Measurements from ENCODE around the gene CPXM1.
"Not testable (repeated sequence)": the region's sequence is repeated elsewhere in the genome, so short reads cannot be mapped to it uniquely, and the experiment has no call there.

Gene CPXM1

DNA sequence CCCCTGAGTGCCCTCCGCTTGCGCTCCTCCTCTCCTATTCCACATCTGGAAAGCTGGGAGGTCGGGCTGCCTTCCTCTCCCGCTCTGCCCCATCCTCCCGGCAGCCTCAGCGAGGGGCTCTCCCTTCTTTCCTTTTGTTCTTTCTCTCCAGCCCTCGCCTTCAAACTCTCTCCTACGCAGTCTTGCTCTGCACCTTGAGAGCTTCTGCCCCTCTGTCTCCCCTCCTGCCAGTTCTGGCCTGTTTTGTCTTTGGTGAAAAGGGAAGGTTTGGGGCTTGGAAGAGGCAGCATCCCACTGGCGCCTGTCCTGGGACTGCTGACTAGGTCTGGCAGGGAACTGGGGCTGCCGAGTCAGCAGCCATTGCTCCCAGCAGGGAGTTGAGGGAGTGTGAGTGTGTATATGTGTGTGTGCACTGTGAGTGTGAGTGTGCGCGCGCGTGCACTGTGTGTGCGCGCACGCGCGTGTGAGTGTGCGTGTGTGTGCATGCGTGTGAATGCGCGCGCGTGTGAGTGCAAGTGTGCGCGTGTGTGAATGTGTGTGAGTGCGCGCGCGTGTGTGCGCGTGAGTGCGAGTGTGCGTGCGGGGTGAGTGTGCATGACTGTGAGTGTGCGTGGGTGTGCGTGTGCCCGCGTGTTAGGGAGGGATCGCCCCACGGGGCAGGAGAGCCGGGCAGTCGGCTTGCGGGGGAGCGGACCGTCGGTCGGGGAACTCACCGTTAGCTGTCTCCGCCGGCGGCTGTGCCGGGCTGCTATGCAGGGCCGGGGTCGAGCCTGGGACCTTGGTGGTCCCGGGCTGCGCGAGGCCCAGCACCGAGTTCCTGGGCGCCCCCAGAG, 523 bp downstream of the CPXM1 start:
- no peak for DNase-seq (ENCODE audit: low read depth in 3 of 3)

GRCh38 chr20:2799271-2799670, 1.2 kb downstream of the CPXM1 start:
- DNase-seq (ENCODE audit: low read depth in 3 of 3), result no peak

DNA sequence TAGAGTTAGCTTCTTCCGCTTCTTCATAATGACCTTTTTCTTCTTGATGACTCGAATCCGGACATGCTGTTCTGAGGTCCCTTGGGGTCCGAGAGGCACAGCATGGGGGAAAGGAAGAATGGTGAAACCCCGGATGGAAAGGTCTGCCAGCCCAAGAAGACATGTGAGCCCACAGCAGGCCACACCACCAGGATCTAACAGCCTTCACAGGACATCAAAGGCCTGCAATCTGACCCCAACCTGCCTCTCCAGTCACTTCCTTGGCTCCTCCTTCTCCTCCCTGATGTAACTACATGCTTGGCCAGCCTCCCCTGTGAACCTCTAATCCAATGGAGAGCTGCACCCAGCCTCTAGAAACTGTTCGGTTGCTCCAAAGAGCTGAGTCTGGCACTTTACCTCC, 1.6 kb downstream of the CPXM1 start:
- DNase-seq (ENCODE audit: low read depth in 3 of 3), result no peak

GRCh38 chr20:2798095-2798805, 2.2 kb downstream of the CPXM1 start:
- no peak for DNase-seq (ENCODE audit: low read depth in 3 of 3)

- no peak for DNase-seq (ENCODE audit: low read depth in 3 of 3)
Observed at GRCh38 chr20:2797136-2797983, 3.1 kb downstream of the CPXM1 start.

DNA sequence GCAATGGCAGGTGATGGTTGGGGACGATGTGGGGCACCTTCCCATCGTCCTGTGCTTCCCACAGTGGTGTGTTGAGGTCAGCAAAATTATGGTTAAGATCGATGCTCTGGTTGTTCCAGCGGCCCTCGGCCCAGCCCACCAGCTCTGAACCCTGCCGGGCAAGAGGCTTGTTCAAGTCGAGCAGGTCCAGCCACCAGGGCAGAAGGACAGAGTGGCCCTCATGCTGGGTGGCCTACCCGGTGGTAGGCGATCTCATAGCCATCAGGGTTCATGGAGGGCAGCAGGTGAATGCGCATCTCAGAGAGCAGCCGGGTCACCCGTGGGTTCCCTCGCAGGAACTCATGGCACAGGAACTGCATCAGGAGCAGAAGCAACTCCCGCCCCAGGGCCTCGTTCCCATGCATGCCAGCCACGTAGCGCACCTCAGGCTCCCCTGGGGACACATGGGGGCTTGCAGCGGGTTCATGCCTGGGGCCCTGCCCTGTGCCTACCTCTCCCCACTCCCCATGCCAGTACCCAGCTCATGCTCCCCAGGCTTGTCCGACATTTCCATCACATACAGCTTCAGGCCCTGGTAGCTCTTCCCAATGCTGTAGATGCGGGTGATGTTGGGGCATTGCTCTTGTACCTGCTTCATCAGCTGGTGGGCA, 4.3 kb downstream of the CPXM1 start:
- no peak for DNase-seq (ENCODE audit: low read depth in 3 of 3)

DNA sequence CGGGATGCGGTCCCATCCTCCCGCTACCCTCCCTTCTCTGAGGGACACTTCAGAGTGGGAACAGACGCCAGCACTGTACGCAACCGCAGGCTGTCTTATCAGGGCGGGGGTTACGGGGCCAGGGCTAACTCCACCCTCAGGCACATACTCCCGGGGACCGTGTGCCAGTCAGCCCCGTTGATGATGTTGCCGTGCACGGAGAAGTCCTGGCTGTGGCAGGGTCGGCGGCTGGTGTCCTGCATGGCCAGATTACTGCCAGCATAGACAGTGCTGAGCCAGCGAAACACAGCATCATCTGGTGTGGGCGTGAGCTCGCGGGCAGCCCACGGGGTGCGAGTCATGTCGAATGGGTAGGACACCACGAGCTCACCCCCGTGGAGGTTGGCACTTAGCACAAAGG, 5.0 kb downstream of the CPXM1 start:
- no peak for DNase-seq (ENCODE audit: low read depth in 3 of 3)

- no peak for DNase-seq (ENCODE audit: low read depth in 3 of 3)
Observed at GRCh38 chr20:2794866-2795447, 5.5 kb downstream of the CPXM1 start.

DNA sequence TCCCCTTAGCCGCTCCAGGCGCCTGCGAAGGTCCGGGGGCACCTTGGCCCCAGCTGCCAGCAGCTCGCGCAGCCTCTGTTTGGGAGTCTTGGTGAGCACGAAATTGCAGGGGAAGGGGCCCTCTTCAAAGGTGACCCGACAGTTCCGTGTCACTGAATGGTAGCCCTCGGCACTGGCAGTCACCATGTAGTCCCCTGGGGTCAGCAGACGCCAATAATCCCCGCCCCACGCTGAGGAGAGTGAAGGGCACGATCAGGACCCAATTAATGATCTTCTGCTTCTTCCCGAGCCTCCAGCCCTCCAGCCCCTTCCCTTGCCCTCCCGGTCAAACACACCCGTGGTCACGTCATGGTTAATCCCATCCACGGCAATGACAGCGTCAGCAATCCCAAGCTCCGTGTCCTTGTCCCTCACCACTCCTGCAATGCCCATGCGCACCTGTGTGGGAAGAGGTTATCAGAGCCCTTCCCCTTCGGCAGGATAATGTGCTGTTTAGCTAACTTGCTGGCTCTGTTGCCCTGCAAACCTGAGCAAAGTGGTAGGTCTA, 6.2 kb downstream of the CPXM1 start:
- no peak for DNase-seq (ENCODE audit: low read depth in 3 of 3)

GRCh38 chr20:2793471-2793870, 7.0 kb downstream of the CPXM1 start:
- DNase-seq (ENCODE audit: low read depth in 3 of 3), result no peak

GRCh38 chr20:2783908-2784566, 16.4 kb downstream of the CPXM1 start:
- no peak for DNase-seq (ENCODE audit: low read depth in 3 of 3)

- DNase-seq (ENCODE audit: low read depth in 3 of 3), result no peak
Observed at GRCh38 chr20:2780948-2781347, 19.5 kb downstream of the CPXM1 start.

DNA sequence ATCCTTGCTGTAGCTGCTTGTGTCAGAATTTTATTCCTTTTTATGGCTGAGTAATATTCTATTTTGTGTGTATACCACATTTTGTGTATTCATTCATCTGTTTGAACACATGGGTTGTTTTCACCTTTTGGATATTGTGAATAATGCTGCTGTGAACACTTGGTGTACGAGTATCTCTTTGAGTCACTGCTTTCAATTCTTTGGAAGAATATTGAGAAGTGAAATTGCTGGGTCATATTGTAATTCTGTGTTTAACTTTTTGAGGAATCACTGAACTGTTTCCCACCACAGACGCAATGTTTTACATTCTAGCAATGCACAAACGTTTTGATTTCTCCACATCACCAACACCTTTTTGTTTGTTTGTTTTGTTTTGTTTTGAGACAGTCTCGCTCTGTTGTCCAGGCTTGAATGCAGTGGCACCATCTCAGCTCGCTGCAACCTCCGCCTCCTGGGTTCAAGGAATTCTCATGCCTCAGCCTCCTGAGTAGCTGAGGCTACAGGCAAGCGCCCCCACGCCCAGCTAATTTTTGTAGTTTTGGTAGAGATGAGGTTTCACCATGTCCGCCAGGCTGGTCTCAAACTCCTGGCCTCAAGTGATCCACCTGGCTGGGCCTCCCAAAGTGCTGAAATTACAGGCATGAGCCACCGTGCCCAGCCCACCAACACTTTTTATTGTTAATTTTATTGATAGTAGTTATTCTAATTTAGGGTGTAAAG, 21.7 kb downstream of the CPXM1 start:
- DNase-seq (ENCODE audit: low read depth in 3 of 3), result no peak

DNA sequence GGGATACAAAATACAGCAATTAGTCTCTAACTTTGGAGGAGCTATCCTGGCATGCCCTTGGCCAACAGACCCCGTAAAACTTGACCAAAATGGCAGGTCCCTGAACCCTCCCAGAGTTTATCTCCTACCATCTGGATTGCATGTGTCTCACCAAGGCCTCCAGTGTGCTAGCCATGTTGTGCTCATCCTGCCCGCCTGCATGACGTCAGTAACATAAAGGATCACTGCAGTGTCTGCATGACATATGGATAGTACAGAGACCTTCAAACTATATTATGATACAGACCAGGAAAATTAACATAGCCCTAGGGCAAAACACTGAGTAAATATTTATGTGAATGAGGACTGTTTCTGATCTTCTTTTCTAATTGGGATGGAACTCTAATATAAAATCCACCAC, 25.3 kb downstream of the CPXM1 start:
- no peak for DNase-seq (ENCODE audit: low read depth in 3 of 3)

DNA sequence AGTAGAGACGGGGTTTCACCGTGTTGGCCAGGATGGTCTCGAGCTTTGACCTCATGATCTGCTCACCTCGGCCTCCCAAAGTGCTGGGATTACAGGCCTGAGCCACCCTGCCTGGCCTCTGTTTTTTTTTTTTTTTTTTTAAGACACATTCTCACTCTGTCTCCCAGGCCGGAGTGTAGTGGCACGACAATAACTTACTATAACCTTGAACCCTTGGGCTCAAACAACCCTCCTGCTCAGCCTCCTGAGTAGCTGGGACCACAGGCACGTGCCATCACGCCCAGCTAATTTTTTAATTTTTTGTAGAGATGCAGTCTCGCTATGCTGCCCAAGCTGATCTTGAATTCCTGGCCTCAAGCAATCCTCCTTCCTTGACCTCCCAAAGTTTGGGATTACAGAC, 26.6 kb downstream of the CPXM1 start:
- no peak for DNase-seq (ENCODE audit: low read depth in 3 of 3)

DNA sequence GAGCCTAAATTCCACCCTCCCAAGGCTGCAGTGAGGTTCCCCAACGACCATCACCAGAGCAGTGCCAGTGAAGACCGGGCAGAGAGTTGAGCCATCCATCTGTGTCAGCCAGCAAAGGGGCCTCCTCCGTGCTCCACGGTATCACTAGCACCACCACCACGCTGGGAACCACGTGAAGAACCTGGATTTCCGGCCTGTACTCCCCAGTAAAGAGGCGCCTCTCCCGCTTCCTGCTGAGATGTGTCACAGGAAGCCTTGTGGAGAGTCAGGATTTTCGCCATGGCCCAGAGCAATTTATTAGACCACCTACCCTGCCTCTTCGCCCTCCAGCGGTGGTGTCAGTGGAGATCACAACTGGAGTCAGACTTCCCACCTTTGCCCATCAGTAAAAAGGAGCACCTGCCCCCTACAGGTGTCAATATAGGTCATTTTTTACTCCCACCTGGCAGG, 28.8 kb downstream of the CPXM1 start:
- no peak for DNase-seq (ENCODE audit: low read depth in 3 of 3)

- not testable (repeated sequence) for DNase-seq (ENCODE audit: low read depth in 3 of 3)
Observed at GRCh38 chr20:2770091-2770490, 30.3 kb downstream of the CPXM1 start.

DNA sequence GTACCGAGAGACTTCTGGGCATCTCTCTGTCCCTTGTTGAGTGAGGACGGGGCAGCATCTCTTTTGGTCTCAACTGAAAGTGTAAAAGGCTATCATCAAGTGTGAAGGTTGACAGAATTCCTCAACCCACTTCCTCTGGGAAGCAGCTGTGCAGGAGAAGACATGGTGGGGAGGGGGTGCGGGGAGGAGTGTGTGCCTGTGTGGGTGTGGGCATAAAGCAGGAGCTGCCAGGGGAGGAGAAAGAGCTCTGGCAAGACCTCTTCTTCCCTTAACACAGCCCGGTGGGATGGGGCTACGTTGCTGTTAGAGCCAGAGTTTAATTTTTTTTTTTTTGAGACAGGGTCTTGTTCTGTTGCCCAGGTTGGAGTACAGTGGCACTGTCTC, 31.8 kb downstream of the CPXM1 start:
- no peak for DNase-seq (ENCODE audit: low read depth in 3 of 3)

GRCh38 chr20:2767768-2768631, 32.4 kb downstream of the CPXM1 start:
- no peak for DNase-seq (ENCODE audit: low read depth in 3 of 3)
